DND-41 (cell line): ENCODE results near the gene TRAF2.

ENCODE experiments used
- ATAC-seq: fragments of 200-7000 bp; cut with Tn5 transposase; 3 replicates; pipeline ENCODE4 v1.9.1; 2021; ENCODE audit warnings: low read depth; ENCODE audit not compliant: insufficient read depth
- DNase-seq: peaks from one replicate; pipeline ENCODE4 v3.0.0-alpha.2; 2020
- H2AFZ ChIP-seq: 2 replicates; pipeline ENCODE4 v1.6.0; 2012; ENCODE audit warnings: low read depth, low read length
- H3K27ac ChIP-seq: 2 replicates; pipeline ENCODE4 v1.5.1; 2012; ENCODE audit warnings: low read length, inconsistent platforms
- H3K27me3 ChIP-seq: fragments of 200-600 bp; sonication (generic); 2 replicates; pipeline ENCODE4 v1.6.0; 2012; ENCODE audit warnings: low read length, mild to moderate bottlenecking, inconsistent platforms; ENCODE audit not compliant: insufficient read depth, poor library complexity
- H3K36me3 ChIP-seq: 2 replicates; pipeline ENCODE4 v1.5.1; 2012; ENCODE audit warnings: low read length, inconsistent platforms; ENCODE audit not compliant: insufficient read depth
- H3K4me1 ChIP-seq: 2 replicates; pipeline ENCODE4 v1.5.1; 2012; ENCODE audit warnings: mild to moderate bottlenecking, low read length; ENCODE audit not compliant: insufficient read depth
- H3K4me2 ChIP-seq: 2 replicates; pipeline ENCODE4 v1.6.0; 2012; ENCODE audit warnings: mild to moderate bottlenecking, moderate library complexity, low read length, inconsistent platforms; ENCODE audit not compliant: insufficient read depth
- H3K4me3 ChIP-seq, 2 experiments: fragments of 200-600 bp in 1 of 2; shearing (Covaris generic) in 1 of 2; 2 replicates each; pipeline ENCODE4 v1.5.1; 2012 to 2016; ENCODE audit warnings: inconsistent platforms in 2 of 2, low read length in 2 of 2, mild to moderate bottlenecking in 2 of 2, low read depth in 1 of 2, moderate library complexity in 1 of 2
- H3K79me2 ChIP-seq: 2 replicates; pipeline ENCODE4 v1.6.0; 2012; ENCODE audit warnings: low read length, inconsistent platforms; ENCODE audit not compliant: insufficient read depth
- H3K9ac ChIP-seq: 2 replicates; pipeline ENCODE4 v1.6.0; 2012; ENCODE audit warnings: low read depth, mild to moderate bottlenecking, inconsistent platforms, low read length, moderate library complexity
- H3K9me3 ChIP-seq: 2 replicates; pipeline ENCODE4 v1.5.1; 2012; ENCODE audit warnings: low read length, moderate library complexity, mild to moderate bottlenecking, inconsistent platforms; ENCODE audit not compliant: insufficient read depth, severe bottlenecking
- H4K20me1 ChIP-seq: 2 replicates; pipeline ENCODE4 v1.6.0; 2012; ENCODE audit warnings: low read length; ENCODE audit not compliant: insufficient read depth
- CTCF ChIP-seq: IDR thresholded peaks from 2 replicates; pipeline ENCODE4 v1.5.1; 2012; ENCODE audit warnings: borderline replicate concordance, low read length, moderate library complexity, mild to moderate bottlenecking; ENCODE audit not compliant: poor library complexity, severe bottlenecking; ENCODE audit errors: extremely low read depth
- EZH2 ChIP-seq: IDR thresholded peaks from 3 replicates; pipeline ENCODE4 v1.6.1; 2012; ENCODE audit warnings: borderline replicate concordance, low read depth, mild to moderate bottlenecking, moderate library complexity, low read length, inconsistent platforms; ENCODE audit not compliant: severe bottlenecking

The TRAF2 gene

GRCh38 chr9:136848393-136849037 is 37.8 kb upstream of the TRAF2 start:
- H3K27ac ChIP-seq = peak overlapping the region; percentile 76
- H4K20me1 ChIP-seq = peaks cover 15% of the 10 kb centered on the region
- DNase-seq (no peak), ATAC-seq (peak; percentile 25)
- peak overlapping the region; percentile 88 for H3K4me2 ChIP-seq
- H3K36me3 ChIP-seq = peaks cover 23% of the 10 kb centered on the region
- TF ChIP-seq CTCF (no peak), EZH2 (no peak)
- peaks cover 18% of the 10 kb centered on the region for H3K4me1 ChIP-seq
- peak overlapping the region; percentile 84 for H2AFZ ChIP-seq
- no peaks in the 10 kb centered on the region for H3K9me3 ChIP-seq
- peak overlapping the region; percentile 70 to 98 for H3K4me3 ChIP-seq
- H3K9ac ChIP-seq = peak overlapping the region; percentile 88
- H3K27me3 ChIP-seq = no peaks in the 10 kb centered on the region
- peaks cover 6% of the 10 kb centered on the region for H3K79me2 ChIP-seq

- Histone ChIP-seq H3K27ac (peak within 1 kb of the TSS; percentile 76), H3K79me2 (peaks cover 6% of the 10 kb centered on the region), H3K9ac (peak within 1 kb of the TSS; percentile 88), H4K20me1 (peaks cover 15% of the 10 kb centered on the region), H3K27me3 (no peaks in the 10 kb centered on the region), H2AFZ (peak within 1 kb of the TSS; percentile 84), H3K9me3 (no peaks in the 10 kb centered on the region), H3K36me3 (peaks cover 23% of the 10 kb centered on the region), H3K4me2 (peak within 1 kb of the TSS; percentile 88), H3K4me3 (peak within 1 kb of the TSS; percentile 70 to 98), H3K4me1 (peaks cover 18% of the 10 kb centered on the region)
- TF ChIP-seq CTCF (no peak), EZH2 (no peak)
- ATAC-seq (peak; percentile 86), DNase-seq (peak; percentile 97)
Observed at GRCh38 chr9:136849038-136849959, 37.0 kb upstream of the TRAF2 start, which contains the start of gene PHPT1. TSS of gene PHPT1 (plus strand) at chr9:136849409. CDS start at chr9:136849431, 22 bp downstream.

- Histone ChIP-seq H3K4me3 (peak overlapping the region; percentile 10 to 98; a peak in 3 of 4 replicates), H3K27ac (peak overlapping the region; percentile 25; the same call in 1 of the 2 replicates), H3K36me3 (peaks cover 23% of the 10 kb centered on the region), H3K4me2 (peak overlapping the region; percentile 88), H3K9ac (peak overlapping the region; percentile 88), H3K27me3 (no peaks in the 10 kb centered on the region), H4K20me1 (peaks cover 15% of the 10 kb centered on the region), H3K79me2 (peaks cover 6% of the 10 kb centered on the region), H3K9me3 (no peaks in the 10 kb centered on the region), H2AFZ (no peak overlapping the region), H3K4me1 (peaks cover 18% of the 10 kb centered on the region)
- DNase-seq = no peak
- no peak for ATAC-seq
- TF ChIP-seq EZH2 = no peak
- no peak for TF ChIP-seq CTCF
Observed at GRCh38 chr9:136849960-136850865, 36.1 kb upstream of the TRAF2 start.
